Stimulated activated CD4-positive, alpha-beta T cell treated with anti-CD3 and anti-CD28 coated beads, Interleukin-12 subunit alpha, Interleukin-12 subunit beta, amount 100 ng/mL, for 48 hours (primary cell): ENCODE data around the gene PLXNB3.

Experiments used
- DNase-seq, 3 donors: peaks; one replicate each; pipeline ENCODE4 v3.0.0-alpha.2; 2020; ENCODE audit warnings: low read depth in 2 of 3, low spot score in 1 of 3

PLXNB3 gene

DNA sequence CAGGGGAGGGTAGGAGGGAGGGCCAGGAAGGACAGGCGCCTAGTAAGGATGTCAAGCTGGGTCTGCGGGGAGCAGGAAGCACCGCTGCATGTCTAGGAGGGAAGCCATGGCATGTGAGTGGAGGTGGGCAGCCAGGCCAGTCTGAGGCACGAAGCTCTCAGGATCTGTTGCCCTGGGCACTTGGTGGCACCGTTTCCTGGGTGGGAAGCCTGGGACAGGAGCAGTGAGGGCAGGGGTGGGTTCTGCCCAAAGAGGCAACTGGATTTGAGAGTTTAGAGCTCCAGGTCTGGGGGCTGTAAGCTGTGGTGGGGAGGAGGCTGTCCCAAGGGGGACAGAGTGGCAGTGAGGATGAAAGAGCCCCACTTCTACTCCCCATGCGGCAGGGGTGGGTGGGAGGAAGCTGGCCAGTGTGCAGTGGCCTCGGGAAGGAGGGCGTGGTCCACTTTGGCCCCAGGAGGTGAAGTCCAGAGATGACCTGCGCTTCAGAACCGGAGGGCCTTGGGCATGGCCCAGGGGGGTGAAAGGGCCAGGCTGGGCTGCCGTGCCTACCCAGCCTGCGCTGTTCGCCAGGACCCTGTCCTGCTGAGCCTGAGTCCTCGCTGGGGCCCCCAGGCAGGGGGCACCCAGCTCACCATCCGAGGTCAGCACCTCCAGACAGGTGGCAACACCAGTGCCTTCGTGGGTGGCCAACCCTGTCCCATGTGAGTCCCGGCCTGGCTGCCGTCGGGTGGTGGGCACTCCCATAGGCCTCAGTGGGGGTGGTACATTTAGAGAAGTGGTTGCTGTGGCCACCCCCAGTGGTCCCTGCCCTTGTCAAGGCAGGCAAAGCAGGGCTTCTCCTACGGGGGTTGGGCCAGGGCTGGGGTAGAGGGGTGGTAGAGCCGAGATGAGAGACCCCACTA is 8.5 kb downstream of the PLXNB3 start:
- DNase-seq, result no peak

DNA sequence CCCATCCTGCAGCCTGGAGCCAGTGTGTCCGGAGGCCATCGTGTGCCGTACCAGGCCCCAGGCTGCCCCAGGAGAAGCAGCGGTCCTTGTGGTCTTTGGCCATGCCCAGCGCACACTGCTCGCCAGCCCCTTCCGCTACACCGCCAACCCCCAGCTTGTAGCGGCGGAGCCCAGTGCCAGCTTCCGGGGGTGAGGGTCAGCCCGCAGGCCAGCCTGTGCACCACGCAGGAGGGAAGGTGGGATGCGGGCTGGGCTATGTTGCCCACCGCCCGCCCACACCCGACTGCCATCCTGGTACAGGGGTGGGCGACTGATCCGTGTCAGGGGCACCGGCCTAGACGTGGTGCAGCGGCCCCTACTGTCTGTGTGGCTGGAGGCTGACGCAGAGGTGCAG is 9.2 kb downstream of the PLXNB3 start:
- no peak for DNase-seq

DNA sequence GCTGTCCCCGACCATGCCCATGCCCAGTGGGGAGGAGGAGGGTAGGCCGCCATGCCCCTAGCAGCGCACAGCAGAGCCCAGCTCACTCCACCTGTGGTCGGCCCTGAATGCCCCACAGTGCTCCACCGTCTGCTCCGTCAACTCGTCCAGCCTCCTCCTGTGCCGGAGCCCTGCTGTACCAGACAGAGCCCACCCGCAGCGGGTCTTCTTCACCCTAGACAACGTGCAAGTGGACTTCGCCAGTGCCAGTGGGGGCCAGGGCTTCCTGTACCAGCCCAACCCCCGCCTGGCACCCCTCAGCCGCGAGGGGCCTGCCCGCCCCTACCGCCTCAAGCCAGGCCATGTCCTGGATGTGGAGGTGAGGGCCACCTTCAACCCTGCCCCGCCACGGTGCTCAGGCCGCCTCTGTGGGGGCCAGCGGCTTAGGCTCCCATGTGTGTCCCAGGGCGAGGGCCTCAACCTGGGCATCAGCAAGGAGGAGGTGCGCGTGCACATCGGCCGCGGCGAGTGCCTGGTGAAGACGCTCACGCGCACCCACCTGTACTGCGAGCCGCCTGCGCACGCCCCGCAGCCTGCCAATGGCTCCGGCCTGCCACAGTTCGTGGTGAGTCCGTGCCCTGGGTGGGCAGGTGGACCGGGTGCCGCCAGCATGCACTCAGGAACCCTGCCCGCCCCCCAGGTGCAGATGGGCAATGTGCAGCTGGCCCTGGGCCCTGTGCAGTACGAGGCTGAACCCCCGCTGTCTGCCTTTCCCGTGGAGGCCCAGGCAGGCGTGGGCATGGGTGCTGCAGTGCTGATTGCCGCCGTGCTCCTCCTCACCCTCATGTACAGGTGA is 9.9 kb downstream of the PLXNB3 start:
- DNase-seq, result no peak

DNA sequence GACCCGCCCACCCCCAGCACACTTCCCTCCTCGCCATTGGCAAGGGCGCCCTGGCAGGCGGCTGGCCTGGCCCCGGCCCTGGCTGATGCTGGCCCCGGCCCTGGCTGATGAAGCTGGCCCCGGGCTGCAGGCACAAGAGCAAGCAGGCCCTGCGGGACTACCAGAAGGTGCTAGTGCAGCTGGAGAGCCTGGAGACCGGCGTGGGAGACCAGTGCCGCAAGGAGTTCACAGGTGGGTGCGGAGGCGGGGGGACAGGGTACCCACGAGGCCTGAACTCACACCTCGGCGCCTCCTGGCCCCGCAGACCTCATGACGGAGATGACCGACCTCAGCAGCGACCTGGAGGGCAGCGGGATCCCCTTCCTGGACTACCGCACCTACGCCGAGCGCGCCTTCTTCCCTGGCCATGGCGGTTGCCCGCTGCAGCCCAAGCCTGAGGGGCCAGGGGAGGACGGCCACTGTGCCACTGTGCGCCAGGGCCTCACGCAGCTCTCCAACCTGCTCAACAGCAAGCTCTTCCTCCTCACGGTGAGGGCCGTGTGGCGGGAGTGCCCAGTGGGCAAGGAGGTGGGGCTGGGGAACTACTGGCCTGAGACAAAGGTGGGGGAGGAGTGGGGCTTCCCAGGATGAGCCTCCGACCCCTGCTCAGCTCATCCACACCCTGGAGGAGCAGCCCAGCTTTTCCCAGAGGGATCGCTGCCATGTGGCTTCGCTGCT is 10.7 kb downstream of the PLXNB3 start:
- no peak for DNase-seq

DNA sequence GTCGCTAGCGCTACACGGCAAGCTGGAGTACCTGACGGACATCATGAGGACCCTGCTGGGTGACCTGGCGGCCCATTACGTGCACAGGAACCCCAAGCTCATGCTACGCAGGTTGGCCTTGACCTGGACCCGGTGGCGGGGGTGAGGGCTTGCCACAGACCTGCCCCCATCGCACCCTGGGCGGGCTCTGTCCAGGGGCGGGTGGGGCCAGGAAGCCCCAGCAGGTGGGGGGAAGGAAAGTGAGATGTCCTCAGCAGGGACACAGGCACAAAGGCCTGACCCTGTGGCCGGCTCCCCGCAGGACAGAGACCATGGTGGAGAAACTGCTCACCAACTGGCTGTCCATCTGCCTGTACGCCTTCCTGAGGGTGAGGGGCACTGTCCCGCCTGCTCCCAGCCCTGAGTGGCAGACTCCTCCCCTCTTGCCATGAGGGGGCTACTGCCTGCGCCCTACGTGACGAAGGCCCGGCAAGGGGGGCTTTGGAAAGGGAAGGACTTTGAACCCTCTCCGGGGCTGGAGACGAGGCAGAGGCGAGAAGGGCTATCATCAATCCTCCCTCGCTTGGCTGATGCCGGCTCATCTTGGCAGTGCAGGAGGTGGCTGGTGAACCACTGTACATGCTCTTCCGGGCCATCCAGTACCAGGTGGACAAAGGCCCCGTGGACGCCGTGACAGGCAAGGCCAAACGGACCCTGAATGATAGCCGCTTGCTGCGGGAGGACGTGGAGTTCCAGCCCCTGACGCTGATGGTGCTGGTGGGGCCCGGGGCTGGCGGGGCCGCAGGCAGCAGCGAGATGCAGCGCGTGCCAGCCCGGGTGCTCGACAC is 11.5 kb downstream of the PLXNB3 start:
- no peak for DNase-seq

DNA sequence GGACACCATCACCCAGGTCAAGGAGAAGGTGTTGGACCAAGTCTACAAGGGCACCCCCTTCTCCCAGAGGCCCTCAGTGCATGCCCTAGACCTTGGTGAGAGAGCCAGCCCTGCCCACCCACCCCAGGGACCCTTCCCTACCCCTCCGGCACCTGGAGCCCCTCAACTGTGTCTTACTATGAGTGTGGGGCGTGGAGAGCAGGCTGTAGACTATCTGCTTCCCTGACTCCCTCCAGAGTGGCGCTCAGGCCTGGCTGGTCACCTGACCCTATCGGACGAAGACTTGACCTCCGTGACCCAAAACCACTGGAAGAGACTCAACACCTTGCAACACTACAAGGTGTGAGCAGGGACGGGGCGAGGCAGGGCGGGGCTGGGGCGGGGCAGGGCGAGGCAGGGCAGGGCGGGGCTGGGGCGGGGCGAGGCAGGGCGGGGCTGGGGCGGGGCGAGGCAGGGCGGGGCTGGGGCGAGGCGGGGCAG is 12.1 kb downstream of the PLXNB3 start:
- DNase-seq, result no peak

DNA sequence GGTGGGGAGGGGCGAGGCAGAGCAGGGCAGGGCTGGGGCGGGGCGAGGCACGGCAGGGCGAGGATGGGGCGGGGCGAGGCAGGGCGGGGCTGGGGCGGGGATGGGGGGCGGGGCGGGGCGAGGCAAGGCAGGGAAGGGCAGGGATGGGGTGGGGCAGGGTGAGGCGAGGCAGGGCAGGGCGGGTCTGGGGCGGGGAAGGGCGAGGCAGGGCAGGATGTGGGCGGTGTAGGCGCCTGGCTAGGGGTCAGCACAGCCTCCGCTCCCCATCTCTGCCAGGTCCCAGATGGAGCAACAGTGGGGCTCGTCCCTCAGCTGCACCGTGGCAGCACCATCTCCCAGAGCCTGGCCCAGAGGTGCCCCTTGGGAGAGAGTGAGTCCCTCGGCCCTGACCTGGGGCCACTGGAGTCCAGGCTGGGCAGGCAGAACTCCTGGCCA is 12.6 kb downstream of the PLXNB3 start:
- no peak for DNase-seq

DNA sequence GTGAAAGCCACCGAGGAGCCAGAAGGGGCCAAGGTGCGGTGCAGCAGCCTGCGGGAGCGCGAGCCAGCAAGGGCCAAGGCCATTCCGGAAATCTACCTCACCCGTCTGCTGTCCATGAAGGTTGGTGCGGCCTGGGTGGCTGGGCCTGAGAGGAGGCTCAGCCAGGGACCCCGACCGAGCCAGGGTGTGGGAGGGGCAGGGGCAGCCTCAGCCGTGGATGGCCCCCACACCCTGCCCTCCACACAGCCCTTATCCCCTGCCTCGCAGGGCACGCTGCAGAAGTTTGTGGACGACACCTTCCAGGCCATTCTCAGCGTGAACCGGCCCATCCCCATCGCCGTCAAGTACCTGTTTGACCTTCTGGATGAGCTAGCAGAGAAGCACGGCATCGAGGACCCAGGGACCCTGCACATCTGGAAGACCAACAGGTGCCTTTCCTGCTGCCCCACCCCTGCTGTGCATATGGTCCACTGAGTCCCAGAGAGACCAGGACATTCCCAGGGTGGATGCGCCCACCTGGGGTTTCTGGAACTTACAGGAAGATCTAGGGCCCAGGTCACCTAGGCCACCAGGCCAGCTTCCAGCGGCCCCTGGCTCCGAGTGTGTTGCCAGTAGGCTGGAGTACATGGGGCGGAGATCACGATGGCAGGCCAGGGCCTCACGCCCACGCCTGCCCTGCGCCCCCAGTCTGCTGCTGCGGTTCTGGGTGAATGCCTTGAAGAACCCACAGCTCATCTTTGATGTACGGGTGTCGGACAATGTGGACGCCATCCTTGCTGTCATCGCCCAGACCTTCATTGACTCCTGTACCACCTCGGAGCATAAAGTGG is 13.4 kb downstream of the PLXNB3 start:
- no peak for DNase-seq

DNA sequence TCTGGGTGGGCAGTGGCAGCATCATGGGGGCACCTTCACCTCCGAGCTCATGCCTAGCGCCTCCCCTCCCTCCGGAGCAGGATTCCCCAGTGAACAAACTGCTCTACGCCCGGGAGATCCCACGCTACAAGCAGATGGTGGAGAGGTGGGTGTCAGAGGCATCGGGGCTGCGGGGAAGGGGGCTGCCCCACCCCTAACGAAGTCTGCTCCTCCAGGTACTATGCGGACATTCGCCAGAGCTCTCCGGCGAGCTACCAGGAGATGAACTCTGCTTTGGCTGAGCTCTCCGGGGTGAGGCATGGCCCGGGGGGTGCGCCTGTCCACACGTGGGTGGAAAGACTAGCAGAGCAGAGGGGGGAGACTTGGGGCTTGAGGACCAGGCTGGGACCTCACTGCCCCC is 14.1 kb downstream of the PLXNB3 start:
- no peak for DNase-seq

DNA sequence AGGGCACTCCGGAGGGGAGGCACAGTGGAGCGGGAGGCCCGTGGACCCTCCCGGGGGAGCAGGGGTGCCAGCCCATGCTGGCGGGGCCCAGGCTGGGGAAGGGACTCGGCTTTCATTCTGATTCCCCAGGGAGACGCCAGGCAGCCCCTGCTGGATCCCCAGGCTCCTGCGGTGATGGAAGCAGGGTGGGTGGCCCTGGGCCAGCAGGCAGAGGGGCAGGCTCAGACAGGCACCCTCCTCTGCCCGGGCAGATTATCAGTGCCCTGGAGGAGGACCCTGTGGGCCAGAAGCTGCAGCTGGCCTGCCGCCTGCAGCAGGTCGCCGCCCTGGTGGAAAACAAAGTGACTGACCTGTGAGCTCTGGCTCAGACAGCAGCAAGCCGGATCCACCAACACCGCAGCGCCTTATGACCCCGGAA is 14.6 kb downstream of the PLXNB3 start:
- DNase-seq, result no peak

DNA sequence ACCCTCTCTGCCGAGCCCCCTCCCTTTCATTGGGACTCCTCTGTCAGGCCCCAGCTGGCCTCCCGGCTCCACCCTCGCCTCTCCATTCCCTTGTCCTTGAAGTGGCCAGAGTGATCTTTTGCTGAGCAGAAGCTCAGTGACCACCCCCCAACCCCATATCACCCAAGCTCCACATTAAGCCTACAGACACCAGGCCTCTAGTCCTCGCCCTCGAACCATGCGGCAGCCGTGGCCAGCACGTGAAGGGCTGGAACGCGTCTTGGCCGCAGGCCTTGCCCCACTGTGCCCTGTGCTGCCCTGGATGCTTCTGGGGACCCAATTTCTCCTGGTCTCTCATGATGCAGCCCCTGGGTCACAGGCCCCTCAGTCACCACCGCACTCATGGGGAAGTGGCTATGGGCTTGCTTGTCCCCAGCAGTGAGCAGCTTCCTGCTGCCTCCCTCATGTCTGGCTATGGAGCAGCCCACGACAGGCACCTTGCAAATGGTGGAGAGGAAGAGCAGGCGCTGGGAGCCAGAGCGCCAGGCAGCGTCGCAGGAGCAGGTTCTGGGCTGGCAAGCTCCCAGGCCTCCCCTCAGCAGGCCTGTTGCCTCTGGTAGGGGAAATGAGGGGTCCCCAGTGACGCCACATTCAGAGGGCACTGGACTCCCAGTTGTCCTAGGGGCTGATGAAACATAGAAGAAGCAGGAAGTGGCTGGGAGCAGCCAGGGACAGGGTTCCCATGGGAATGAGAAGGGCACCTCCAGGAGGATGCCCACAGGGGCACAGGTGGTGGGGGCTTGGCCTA is 16.0 kb downstream of the PLXNB3 start:
- no peak for DNase-seq

DNA sequence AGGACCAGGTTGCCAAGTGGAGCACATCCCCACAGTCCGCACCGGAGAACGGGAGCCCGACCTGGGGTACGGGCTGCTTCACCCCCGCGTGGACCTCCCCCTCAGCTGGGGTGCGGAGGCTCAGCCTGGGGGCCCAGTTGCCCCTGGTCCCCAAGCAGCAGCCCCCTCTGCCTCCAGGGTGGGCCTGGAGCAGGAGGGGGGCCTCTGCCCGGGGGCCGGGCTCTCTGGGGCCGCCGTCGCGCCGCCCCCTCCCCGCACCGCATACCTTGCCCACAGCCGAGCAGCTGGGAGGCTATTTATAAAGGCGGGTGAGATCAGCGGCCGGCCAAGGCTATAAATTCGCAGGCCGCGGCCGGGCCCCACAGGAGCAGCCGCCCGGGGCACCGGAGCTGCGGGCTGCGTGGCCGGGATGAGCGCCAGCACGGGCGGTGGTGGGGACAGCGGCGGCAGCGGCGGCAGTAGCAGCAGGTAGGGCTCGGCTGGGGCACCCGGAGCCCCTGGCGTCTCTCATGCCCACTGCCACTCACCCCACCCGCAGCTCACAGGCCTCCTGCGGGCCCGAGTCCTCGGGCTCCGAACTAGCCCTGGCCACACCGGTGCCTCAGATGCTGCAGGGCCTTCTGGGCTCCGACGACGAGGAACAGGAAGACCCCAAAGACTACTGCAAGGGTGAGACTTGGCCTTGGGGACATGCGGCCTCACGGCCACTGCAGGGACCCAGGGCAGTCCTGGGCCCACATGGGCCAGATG is 16.8 kb downstream of the PLXNB3 start, which contains the start of gene SRPK3:
Gene SRPK3 (plus strand): TSS at position 364 of the 750 bp plus-strand sequence. CDS start 46 bp downstream, at position 410.
- no peak for DNase-seq

DNA sequence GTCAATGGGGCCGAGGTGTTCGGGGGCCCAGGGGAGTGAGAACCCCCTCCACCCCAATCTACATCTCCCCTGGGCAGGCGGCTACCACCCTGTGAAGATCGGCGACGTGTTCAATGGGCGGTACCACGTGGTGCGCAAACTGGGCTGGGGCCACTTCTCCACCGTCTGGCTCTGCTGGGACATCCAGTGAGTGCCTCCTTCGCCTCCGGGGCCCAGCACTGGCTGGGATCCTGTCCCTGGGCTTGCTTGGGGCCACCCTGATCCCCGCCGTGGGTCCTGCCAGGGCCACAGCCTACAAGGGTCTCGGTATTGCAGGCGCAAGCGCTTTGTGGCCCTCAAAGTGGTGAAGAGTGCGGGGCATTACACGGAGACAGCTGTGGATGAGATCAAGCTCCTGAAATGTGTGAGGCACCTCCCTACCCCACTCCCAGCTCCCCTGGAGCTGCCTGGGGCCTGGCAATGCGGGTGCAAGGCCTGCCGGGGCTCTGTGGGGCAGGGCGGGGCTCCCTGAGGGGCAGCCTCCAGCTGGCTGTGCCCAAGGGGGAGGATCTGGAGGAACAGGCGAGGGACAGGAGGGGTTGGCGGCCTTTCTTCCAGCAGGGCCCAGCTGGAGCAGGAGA is 17.5 kb downstream of the PLXNB3 start:
- DNase-seq, result no peak

DNA sequence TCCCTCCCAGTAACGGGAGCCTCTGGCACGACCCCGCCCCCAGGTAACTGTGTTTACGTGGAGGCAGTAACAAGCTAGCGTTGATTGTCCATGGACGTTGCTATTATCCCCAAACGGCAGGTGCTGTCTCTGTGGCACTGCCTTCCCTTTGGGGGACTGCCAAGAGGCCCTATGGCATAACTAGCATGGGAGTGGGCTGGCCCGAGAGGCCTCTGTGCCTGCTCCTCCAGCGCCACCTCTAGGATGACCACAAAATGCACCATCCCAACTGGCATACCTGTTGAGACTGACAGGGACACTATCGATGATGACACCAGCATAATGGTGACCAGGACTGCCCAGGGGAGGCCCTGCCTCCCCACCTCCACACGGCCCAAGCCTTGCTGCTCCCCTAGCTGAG is 18.3 kb downstream of the PLXNB3 start:
- DNase-seq, result no peak

DNA sequence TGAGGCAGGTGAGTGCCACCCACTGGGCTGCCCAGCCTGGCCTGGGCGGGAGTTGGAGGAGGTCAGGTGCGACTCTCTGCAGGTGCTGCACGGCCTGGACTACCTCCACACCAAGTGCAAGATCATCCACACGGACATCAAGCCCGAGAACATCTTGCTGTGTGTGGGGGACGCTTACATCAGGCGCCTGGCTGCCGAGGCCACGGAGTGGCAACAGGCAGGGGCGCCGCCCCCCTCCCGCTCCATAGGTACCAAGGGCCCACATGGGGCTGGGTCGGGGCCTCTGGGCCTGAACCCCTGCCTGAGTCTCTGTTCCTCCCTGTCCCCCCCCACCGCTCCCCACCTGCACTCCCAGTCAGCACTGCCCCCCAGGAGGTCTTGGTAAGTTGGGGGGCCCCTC is 18.8 kb downstream of the PLXNB3 start:
- no peak for DNase-seq

DNA sequence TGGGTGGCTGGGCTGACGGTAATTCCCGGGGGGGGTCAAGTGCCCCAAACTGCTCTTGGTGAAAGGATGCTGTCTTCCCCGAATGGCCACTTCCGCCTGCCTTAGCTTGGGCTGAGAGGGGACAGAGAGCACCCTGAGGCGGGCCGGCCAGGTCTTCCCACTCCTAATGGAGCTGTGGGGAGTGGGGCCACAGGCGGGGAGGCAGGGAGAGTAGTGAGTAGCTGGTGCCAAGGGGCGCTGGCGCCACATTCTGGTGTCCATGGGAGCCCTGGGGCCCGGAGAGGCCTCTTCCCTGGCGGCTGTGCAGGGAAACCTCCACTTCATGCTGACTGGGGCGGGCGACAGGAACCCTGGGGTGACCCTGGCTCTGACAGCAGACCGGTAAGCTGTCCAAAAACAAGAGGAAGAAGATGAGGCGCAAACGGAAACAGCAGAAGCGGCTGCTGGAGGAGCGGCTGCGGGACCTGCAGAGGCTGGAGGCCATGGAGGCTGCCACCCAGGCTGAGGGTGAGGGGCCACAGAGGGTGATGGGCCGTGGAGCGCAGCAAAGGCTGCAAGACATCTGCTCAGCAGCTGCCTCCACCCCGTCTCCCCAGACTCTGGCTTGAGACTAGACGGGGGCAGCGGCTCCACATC is 19.4 kb downstream of the PLXNB3 start:
- no peak for DNase-seq

DNA sequence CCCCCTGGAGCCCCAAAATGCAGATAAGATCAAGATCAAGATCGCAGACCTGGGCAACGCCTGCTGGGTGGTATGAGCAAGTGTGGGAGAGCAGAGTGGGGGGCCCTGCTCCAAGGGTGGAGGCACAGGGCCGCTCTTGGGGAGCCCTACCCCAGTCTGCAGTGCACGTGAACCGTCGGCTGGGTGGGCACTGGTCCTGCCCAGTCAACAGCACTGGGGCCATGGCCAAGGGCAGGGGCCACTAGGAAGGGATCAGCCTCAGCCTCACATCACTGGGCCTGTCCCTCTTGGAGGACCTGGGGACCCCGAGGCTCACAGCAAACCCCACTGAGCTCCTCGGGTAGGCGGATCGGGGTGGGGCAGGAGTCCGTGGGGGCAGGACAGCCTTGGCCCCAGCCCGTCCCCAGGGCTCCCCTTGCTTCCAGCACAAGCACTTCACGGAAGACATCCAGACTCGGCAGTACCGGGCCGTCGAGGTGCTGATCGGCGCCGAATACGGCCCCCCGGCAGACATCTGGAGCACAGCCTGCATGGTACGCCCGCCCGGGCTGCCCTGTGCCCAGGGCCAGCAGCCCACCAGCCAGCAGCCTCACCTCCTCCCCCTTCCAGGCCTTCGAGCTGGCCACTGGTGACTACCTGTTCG is 20.4 kb downstream of the PLXNB3 start:
- DNase-seq, result no peak
